ENCODE results near the gene UBE2F.

Gene UBE2F

GRCh38 chr2:237982039-237982725 is 15.4 kb downstream of the UBE2F start:
- H3K4me3 ChIP-seq (ENCODE audit: low read depth, low read length) = no peak overlapping the region
- DNase-seq (ENCODE audit: low read depth) = no peak
- in situ Hi-C loops (cut with HindIII; ENCODE audit: low sequenced_read_pairs) = no loop called here
- TF ChIP-seq, protein P1, sequence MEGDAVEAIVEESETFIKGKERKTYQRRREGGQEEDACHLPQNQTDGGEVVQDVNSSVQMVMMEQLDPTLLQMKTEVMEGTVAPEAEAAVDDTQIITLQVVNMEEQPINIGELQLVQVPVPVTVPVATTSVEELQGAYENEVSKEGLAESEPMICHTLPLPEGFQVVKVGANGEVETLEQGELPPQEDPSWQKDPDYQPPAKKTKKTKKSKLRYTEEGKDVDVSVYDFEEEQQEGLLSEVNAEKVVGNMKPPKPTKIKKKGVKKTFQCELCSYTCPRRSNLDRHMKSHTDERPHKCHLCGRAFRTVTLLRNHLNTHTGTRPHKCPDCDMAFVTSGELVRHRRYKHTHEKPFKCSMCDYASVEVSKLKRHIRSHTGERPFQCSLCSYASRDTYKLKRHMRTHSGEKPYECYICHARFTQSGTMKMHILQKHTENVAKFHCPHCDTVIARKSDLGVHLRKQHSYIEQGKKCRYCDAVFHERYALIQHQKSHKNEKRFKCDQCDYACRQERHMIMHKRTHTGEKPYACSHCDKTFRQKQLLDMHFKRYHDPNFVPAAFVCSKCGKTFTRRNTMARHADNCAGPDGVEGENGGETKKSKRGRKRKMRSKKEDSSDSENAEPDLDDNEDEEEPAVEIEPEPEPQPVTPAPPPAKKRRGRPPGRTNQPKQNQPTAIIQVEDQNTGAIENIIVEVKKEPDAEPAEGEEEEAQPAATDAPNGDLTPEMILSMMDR (IDR thresholded peaks at IDR 0.05; ENCODE audit: low read depth, low read length, missing control alignments) = no peak

DNA sequence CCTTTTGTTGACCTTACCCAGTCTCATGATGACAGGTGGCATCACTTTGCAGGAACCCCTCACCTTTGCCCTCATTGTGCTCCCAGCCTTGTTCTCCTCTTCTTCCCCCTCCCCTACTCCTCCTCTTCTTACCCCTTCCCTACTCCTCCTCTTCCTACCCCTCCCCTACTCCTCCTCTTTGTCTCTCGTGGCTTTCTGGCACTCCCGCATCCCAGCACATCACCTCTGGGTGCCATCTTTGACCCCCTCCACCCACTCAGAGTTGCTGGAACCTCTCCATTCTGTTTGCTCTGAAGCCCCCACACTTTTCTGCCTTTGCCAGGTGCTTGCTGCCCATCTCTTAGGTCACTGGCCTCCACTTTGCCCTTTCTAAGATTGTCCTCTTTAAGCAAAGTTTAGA is 17.1 kb downstream of the UBE2F start:
- in situ Hi-C loops (cut with HindIII; ENCODE audit: low sequenced_read_pairs) = no loop called here
- no peak overlapping the region for H3K4me3 ChIP-seq (ENCODE audit: low read depth, low read length)
- no peak for DNase-seq (ENCODE audit: low read depth)
- TF ChIP-seq, protein P1 (IDR thresholded peaks at IDR 0.05; ENCODE audit: low read depth, low read length, missing control alignments) = no peak

- TF ChIP-seq, protein P1 (IDR thresholded peaks at IDR 0.05; ENCODE audit: low read depth, low read length, missing control alignments) = no peak
- in situ Hi-C loops (cut with HindIII; ENCODE audit: low sequenced_read_pairs) = no loop called here
- DNase-seq (ENCODE audit: low read depth) = no peak
- H3K4me3 ChIP-seq (ENCODE audit: low read depth, low read length) = no peak overlapping the region
Measured at GRCh38 chr2:237987268-237987667, 20.5 kb downstream of the UBE2F start.

DNA sequence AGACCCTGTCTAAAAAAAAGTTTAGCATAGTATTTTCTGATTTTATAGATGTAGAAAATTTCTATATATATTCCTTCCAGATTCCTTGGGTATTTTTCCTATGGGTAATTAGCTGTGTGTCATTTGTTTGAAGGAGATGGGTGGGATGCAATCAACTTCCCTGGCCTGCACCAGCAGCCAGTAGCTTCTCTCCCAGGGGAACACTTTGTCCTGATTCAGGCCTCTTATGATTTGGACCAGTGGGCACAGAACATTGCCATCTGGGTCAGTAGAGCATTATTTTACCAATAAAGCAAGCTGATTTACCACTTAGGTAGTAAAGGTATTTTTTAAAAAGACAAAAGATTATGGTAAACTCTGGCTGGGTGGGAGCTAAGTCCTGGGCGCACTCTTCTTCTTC is 26.9 kb downstream of the UBE2F start:
- DNase-seq (ENCODE audit: low read depth) = no peak
- no peak overlapping the region for H3K4me3 ChIP-seq (ENCODE audit: low read depth, low read length)
- in situ Hi-C loops (cut with HindIII; ENCODE audit: low sequenced_read_pairs) = no loop called here
- TF ChIP-seq, protein P1 (IDR thresholded peaks at IDR 0.05; ENCODE audit: low read depth, low read length, missing control alignments) = no peak

GRCh38 chr2:237995036-237995435 is 28.2 kb downstream of the UBE2F start:
- DNase-seq (ENCODE audit: low read depth) = no peak
- no peak overlapping the region for H3K4me3 ChIP-seq (ENCODE audit: low read depth, low read length)
- TF ChIP-seq, protein P1 (IDR thresholded peaks at IDR 0.05; ENCODE audit: low read depth, low read length, missing control alignments) = no peak
- in situ Hi-C loops (cut with HindIII; ENCODE audit: low sequenced_read_pairs) = no loop called here

DNA sequence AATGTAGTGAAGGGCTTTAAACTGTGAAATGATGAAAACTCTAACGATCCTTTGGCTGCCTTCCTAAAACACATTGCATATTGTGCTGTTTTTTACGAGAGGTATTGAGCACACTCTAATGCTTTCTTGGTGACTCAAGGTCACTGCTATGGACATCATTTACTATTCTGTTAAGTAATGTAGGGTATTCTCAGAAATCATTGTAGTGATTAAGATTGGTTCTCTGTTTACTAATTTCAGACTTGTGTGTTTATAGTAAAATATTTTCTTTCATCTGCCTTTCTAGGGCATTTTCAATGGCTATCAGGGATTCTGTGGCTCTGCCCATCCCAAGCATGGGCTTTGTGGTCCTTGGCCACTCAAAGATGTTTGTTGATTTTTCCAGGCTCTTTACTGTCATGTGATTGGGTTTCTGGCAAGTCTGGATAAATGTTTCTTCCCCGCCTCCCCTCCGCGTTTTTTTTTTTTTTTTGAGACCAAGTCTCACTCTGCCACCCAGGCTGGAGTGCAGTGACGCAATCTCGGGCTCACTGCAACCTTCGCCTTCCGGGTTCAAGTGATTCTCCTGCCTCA is 29.3 kb downstream of the UBE2F start:
- TF ChIP-seq, protein P1 (IDR thresholded peaks at IDR 0.05; ENCODE audit: low read depth, low read length, missing control alignments) = no peak

More for the DNA sequence above, 29.3 kb downstream of the UBE2F start:
- no peak overlapping the region for H3K4me3 ChIP-seq (ENCODE audit: low read depth, low read length)
- in situ Hi-C loops (cut with HindIII; ENCODE audit: low sequenced_read_pairs) = no loop called here
- peak; percentile 31 for DNase-seq (ENCODE audit: low read depth)

Data from astrocyte of the cerebellum (primary cell).